HG03457 (cell line): Measurements from ENCODE around the gene BZW2.

ENCODE experiments used
- ATAC-seq: cut with Tn5 transposase; IDR thresholded peaks from one replicate; pipeline ENCODE4 v1.9.1; 2021; ENCODE audit warnings: moderate number of reproducible peaks; ENCODE audit not compliant: unreplicated experiment

BZW2 gene

DNA sequence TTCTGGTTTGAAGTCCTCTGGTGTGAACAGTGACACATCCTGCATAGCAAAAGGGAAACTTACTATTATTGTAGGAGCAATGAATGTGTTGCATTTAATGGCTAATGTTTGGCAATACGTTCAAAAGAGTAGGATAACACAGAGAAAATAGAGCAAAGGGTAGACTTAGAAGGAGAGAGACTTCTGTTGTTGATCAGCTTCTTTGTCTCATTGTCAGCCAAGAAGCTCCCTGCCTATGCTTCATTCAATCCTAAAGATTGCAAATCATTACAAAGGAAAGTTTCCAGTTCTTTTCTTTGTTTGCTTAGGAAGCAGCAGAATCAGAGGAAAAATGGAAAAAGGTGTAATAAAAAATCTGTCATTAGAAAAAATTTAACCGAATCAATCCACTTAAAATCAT, 99.7 kb downstream of the BZW2 start:
- ATAC-seq = no peak

DNA sequence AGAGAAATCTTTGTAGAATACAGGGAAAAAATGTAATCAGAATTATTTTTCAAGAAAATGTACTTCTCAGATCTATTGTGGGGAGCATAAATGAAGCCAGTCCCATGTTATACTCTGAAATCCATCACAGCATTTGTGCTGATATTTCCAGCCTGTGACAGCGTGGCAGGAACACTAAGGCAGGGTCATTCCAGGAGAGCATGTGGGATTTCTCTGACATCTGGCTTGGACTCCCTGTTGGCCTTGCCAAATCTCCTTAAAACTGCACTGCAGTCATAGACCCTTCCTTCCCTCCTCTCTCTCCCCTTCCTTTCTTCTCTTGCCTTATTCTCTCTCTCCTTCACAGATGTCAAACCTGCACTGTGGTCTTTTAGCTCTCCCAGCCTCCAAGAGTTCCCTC, 101.1 kb downstream of the BZW2 start:
- no peak for ATAC-seq

DNA sequence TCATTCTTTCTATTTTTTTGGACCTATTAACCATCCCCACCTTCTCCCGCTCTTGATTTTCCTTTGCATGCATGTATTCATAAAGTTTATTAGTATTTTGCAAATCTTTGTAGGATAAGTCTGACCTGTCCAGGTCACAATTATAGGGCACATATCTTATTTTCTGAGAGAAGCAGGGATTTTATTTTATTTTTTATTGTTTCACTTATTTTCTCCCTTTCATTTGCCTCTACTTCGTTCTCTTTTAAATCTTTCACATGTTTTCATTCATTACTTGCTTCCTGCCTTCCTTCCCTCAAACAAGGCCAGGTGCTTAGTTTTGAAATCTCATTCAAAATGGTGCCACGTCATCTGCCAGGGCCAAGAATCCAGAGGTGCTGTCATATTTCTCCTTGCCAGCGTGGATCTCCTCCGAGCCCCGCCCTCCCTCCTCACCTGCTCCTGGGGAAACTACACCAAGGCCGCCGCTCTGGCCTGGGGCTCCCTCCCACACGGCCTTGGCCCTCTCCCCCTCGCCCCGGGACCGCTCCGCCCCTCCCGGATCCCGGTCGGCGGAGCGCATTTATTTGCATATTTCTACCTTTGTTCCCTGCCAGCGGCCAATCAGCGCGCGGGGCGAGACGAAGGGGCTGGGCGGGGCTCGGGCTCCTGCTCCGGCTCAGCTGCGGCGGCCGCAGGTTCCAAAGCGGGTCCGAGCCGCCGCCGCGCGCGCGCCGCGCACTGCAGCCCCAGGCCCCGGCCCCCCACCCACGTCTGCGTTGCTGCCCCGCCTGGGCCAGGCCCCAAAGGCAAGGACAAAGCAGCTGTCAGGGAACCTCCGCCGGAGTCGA, 107.3 kb downstream of the BZW2 start, which contains the start of gene TSPAN13:
Gene TSPAN13, plus strand, starts transcription at position 654 of the 830 bp plus-strand sequence. CDS start 213 bp downstream, outside the sequence.
- no peak for ATAC-seq

DNA sequence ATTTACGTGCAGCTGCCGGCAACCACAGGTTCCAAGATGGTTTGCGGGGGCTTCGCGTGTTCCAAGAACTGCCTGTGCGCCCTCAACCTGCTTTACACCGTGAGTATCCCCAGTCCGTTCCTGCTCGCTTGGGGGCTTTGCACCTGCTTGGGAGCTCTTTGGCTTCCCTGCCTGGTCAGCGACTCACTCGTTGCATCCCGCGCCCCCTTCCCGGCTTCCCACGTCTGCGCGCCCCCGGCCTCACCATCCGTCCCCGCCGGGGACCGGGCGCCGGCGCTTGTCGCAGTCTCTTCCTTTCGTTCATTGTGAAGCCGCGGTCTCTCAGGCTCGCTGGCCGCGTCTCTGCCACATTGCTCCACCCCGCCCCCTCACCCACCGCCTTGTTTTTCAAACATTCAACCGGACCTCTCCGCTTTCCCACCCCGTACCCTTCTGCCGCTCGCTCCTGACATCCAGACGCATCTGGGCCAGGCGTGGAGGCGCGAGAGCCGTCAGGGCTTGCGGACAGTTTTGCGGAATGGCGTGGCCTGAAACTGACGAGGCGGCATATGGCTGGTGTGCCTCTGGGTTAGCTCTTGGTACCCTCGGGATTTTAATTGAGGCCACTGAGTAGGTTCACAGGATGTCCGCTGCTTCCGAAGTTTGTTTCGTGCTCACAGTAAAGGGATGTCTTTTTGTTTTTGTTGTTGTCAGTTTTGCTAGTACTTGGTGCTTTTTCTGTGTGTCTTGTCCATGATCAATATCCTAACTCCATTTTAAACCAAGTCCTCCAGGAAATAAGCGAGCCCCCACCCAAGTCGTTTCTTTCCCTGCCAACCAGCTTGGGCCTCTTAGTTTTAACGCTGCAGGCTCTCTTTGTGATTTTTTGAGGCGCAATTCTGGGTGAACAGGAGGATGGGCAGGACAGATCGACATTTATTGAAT, 108.2 kb downstream of the BZW2 start:
- ATAC-seq = no peak

DNA sequence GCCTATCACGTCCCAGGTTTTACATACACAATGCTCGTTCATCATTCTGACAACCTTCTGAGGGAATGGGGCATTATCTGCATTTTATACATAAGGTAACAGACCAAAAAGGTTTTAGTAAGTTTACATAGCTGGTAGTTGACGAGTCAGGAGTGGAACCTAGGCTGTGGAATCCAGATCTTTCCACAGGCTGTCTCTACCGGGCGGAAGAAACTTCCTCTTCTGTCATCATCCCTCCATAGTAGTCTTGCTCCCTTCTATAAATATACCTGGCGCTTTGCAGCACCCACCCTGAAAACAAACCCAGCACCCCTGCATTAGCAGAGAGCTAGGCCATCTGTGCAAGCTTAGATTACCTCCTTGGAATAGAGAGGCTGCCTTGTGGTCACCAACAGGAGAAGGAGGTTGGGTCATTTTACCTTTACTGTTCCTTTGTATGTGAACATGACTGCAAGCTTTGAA, 108.9 kb downstream of the BZW2 start:
- ATAC-seq = no peak

DNA sequence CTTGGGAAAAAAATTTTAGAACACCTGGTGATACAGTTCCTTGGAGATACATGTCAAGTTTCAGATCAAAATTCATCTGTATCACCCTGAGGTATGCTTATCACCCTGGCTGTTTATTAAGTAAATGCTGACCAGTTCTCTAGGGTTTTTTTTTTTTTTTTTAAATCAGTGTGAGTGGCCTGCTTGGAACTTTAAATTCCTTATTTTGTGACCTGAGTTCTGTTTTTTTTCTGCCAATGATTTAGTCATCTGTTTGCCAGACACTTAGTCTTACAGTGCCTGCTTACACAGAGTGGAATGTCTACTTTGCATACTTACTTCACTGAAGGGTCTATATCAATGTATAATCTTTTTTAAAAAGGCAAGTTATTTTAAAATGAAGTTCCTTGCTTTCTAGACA, 109.4 kb downstream of the BZW2 start:
- no peak for ATAC-seq
